ENCODE results near the gene PSMB11. TPM values are rescaled to one million over a fixed set of nuclear protein-coding genes. Genes with fewer than 3 reads are reported as not detected.

PSMB11 gene
- total RNA-seq, 1 donor from 2014 or later, result not detected

DNA sequence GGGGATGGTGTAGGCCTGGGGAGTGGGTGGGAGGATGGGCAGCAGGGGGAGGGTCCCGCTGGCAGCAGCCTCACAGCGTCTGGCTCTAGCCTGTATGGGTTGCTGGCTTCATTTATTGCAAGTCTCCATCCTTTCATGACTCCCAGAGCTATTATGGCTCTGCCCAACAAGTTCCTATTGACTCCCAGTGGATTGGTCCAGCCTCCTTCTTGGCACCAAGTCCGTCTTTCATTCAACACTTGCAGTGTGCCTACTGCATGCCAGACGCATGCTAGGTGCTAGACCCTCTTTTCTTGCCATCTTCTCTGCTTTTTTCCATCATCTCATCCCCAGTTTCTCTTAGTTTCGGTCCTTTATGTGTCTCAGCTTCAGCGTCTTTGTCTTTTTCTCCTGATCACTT is 1.1 kb downstream of the PSMB11 start:
- DNase-seq (ENCODE audit: low read depth, low spot score), result no peak
- Mint-ChIP-seq H3K4me1 (peaks cover 4% of the 10 kb centered on the region), H3K36me3 (ENCODE audit: low read depth) (peaks cover 4% of the 10 kb centered on the region), H3K9me3 (no peaks in the 10 kb centered on the region), H3K4me3 (no peak overlapping the region), H3K27ac (ENCODE audit: unreplicated experiment) (no peak overlapping the region), H3K27me3 (ENCODE audit: low read depth) (no peaks in the 10 kb centered on the region)
- no peak for TF ChIP-seq CTCF (conservative IDR thresholded peaks at IDR 0.05)

DNA sequence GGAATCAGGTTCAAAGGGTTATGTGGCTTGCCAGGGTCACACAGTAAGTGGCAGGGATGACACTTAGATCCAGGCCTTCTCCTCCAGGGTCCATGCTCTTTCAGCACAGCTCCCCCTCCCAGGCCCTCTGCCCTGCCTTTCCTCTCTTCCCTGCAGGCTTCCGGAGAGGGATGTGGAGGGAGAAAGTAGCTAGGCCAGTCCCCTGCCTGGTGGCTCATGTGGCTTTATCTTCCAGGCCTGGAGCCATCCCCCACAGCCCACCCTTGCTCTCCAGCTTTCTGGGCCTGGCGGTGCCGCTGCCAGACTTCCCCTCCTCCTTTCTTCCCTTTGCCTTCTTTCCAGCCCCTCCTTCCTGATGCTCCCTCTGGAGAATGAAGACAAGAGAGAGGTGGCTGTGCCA is 1.7 kb downstream of the PSMB11 start:
- TF ChIP-seq CTCF (conservative IDR thresholded peaks at IDR 0.05), result no peak
- peaks cover 4% of the 10 kb centered on the region for H3K36me3 Mint-ChIP-seq (ENCODE audit: low read depth)
- no peak for DNase-seq (ENCODE audit: low read depth, low spot score)
- H3K27ac Mint-ChIP-seq (ENCODE audit: unreplicated experiment), result no peak overlapping the region
- no peak overlapping the region for H3K4me3 Mint-ChIP-seq
- H3K4me1 Mint-ChIP-seq, result peaks cover 4% of the 10 kb centered on the region
- H3K9me3 Mint-ChIP-seq, result no peaks in the 10 kb centered on the region
- H3K27me3 Mint-ChIP-seq (ENCODE audit: low read depth), result no peaks in the 10 kb centered on the region

- Mint-ChIP-seq H3K4me1 (peaks cover 4% of the 10 kb centered on the region), H3K27ac (ENCODE audit: unreplicated experiment) (no peak overlapping the region), H3K4me3 (peak overlapping the region; percentile 27), H3K27me3 (ENCODE audit: low read depth) (no peaks in the 10 kb centered on the region), H3K36me3 (ENCODE audit: low read depth) (peaks cover 4% of the 10 kb centered on the region), H3K9me3 (no peaks in the 10 kb centered on the region)
- TF ChIP-seq CTCF (conservative IDR thresholded peaks at IDR 0.05), result no peak
- DNase-seq (ENCODE audit: low read depth, low spot score), result no peak
Observed at GRCh38 chr14:23044840-23045239, 2.8 kb downstream of the PSMB11 start.

- no peak overlapping the region for H3K4me3 Mint-ChIP-seq
- peaks cover 4% of the 10 kb centered on the region for H3K36me3 Mint-ChIP-seq (ENCODE audit: low read depth)
- no peak for TF ChIP-seq CTCF (conservative IDR thresholded peaks at IDR 0.05)
- no peaks in the 10 kb centered on the region for H3K27me3 Mint-ChIP-seq (ENCODE audit: low read depth)
- H3K9me3 Mint-ChIP-seq, result no peaks in the 10 kb centered on the region
- peaks cover 4% of the 10 kb centered on the region for H3K4me1 Mint-ChIP-seq
- no peak for DNase-seq (ENCODE audit: low read depth, low spot score)
- no peak overlapping the region for H3K27ac Mint-ChIP-seq (ENCODE audit: unreplicated experiment)
Observed at GRCh38 chr14:23045419-23046357, 3.7 kb downstream of the PSMB11 start.

- Mint-ChIP-seq H3K27me3 (ENCODE audit: low read depth) (no peaks in the 10 kb centered on the region), H3K36me3 (ENCODE audit: low read depth) (peaks cover 4% of the 10 kb centered on the region), H3K27ac (ENCODE audit: unreplicated experiment) (peak overlapping the region; percentile 12), H3K4me3 (no peak overlapping the region), H3K4me1 (peaks cover 4% of the 10 kb centered on the region), H3K9me3 (no peaks in the 10 kb centered on the region)
- DNase-seq (ENCODE audit: low read depth, low spot score), result no peak
- no peak for TF ChIP-seq CTCF (conservative IDR thresholded peaks at IDR 0.05)
Observed at GRCh38 chr14:23047034-23047634, 5.1 kb downstream of the PSMB11 start.
